CMK (cell line): Measurements from ENCODE around the gene PCNA.
"Not testable (repeated sequence)": the region's sequence is repeated elsewhere in the genome, so short reads cannot be mapped to it uniquely, and the experiment has no call there.

Source experiments
- DNase-seq: peaks from one replicate; pipeline ENCODE4 v3.0.0-alpha.2; 2010; ENCODE audit warnings: low read depth

The PCNA gene

GRCh38 chr20:5096463-5096862, 23.3 kb downstream of the PCNA start:
- DNase-seq, result no peak

GRCh38 chr20:5095931-5096330, 23.8 kb downstream of the PCNA start:
- DNase-seq, result no peak

GRCh38 chr20:5095454-5095853, 24.3 kb downstream of the PCNA start:
- no peak for DNase-seq

GRCh38 chr20:5092765-5093339, 26.9 kb downstream of the PCNA start:
- no peak for DNase-seq

GRCh38 chr20:5091902-5092301, 27.9 kb downstream of the PCNA start:
- no peak for DNase-seq

GRCh38 chr20:5090191-5090590, 29.6 kb downstream of the PCNA start:
- DNase-seq, result no peak

- DNase-seq, result no peak
Observed at GRCh38 chr20:5088688-5089087, 31.1 kb downstream of the PCNA start.

GRCh38 chr20:5085380-5085779, 34.4 kb downstream of the PCNA start:
- no peak for DNase-seq

GRCh38 chr20:5080384-5080877, 39.3 kb downstream of the PCNA start:
- DNase-seq, result no peak

GRCh38 chr20:5078399-5078958, 41.3 kb downstream of the PCNA start:
- DNase-seq, result peak; percentile 53

- DNase-seq, result no peak
Observed at GRCh38 chr20:5077761-5078387, 41.9 kb downstream of the PCNA start.

GRCh38 chr20:5076913-5077312, 42.8 kb downstream of the PCNA start:
- DNase-seq, result not testable (repeated sequence)

GRCh38 chr20:5074232-5074674, 45.5 kb downstream of the PCNA start:
- DNase-seq, result no peak

- no peak for DNase-seq
Observed at GRCh38 chr20:5073660-5074231, 46.0 kb downstream of the PCNA start.

GRCh38 chr20:5072756-5073659, 46.8 kb downstream of the PCNA start:
- DNase-seq, result no peak

GRCh38 chr20:5071942-5072341, 47.8 kb downstream of the PCNA start:
- DNase-seq, result not testable (repeated sequence)

- no peak for DNase-seq
Observed at GRCh38 chr20:5070570-5070969, 49.2 kb downstream of the PCNA start.

- DNase-seq, result no peak
Observed at GRCh38 chr20:5070081-5070480, 49.7 kb downstream of the PCNA start.

GRCh38 chr20:5069141-5069806, 50.5 kb downstream of the PCNA start:
- no peak for DNase-seq

GRCh38 chr20:5067877-5068645, 51.7 kb downstream of the PCNA start:
- no peak for DNase-seq

- DNase-seq, result no peak
Observed at GRCh38 chr20:5065879-5066383, 53.8 kb downstream of the PCNA start.
